ENCODE results near the gene ACSF3. TPM values are rescaled to one million over a fixed set of nuclear protein-coding genes. Genes with fewer than 3 reads are reported as not detected.

The ACSF3 gene
- polyA plus RNA-seq, 1 donor from 2014 or later, result 20.8 TPM

- Histone ChIP-seq H3K27ac (ENCODE audit: low read length) (no peak overlapping the region), H3K4me2 (ENCODE audit: low read length) (no peak overlapping the region), H3F3A (ENCODE audit: insufficient read depth, low read length, poor library complexity, severe bottlenecking) (no peaks in the 10 kb centered on the region), H2AFZ (ENCODE audit: low read depth, low read length) (no peak overlapping the region), H3K36me3 (ENCODE audit: insufficient read depth, low read length) (no peaks in the 10 kb centered on the region), H3K27me3 (ENCODE audit: insufficient read depth, low read depth, low read length) (no peaks in the 10 kb centered on the region), H4K20me1 (ENCODE audit: insufficient read depth) (no peaks in the 10 kb centered on the region), H3K4me3 (ENCODE audit: low read length) (no peak overlapping the region), H3K9ac (ENCODE audit: low read length) (no peak overlapping the region), H3K79me2 (replicated peaks; ENCODE audit: insufficient read depth, low read length) (no peaks in the 10 kb centered on the region), H3K9me3 (ENCODE audit: low read length) (no peaks in the 10 kb centered on the region), H3K9me2 (ENCODE audit: insufficient read depth, low read length) (no peaks in the 10 kb centered on the region)
- no peak for TF ChIP-seq RAD21 (conservative IDR thresholded peaks at IDR 0.05)
- no peak for TF ChIP-seq POLR2AphosphoS5 (IDR thresholded peaks at IDR 0.05)
- TF ChIP-seq SMC3 (conservative IDR thresholded peaks at IDR 0.05; ENCODE audit: poor library complexity), result no peak
- no peak for TF ChIP-seq CTCF (IDR thresholded peaks at IDR 0.05; ENCODE audit: poor library complexity, severe bottlenecking)
- TF ChIP-seq TAF1 (IDR thresholded peaks at IDR 0.05; ENCODE audit: low read depth), result no peak
These were observed 47.2 kb upstream of the ACSF3 start for GRCh38 chr16:89046491-89046890.

GRCh38 chr16:89047331-89048089, 46.1 kb upstream of the ACSF3 start:
- H3K9ac ChIP-seq (ENCODE audit: low read length), result no peak overlapping the region
- H3F3A ChIP-seq (ENCODE audit: insufficient read depth, low read length, poor library complexity, severe bottlenecking), result no peaks in the 10 kb centered on the region
- H3K27ac ChIP-seq (ENCODE audit: low read length), result no peak overlapping the region
- H4K20me1 ChIP-seq (ENCODE audit: insufficient read depth), result no peaks in the 10 kb centered on the region
- H2AFZ ChIP-seq (ENCODE audit: low read depth, low read length), result no peak overlapping the region
- H3K79me2 ChIP-seq (replicated peaks; ENCODE audit: insufficient read depth, low read length), result no peaks in the 10 kb centered on the region
- H3K27me3 ChIP-seq (ENCODE audit: insufficient read depth, low read depth, low read length), result no peaks in the 10 kb centered on the region
- H3K36me3 ChIP-seq (ENCODE audit: insufficient read depth, low read length), result no peaks in the 10 kb centered on the region
- H3K9me3 ChIP-seq (ENCODE audit: low read length), result no peaks in the 10 kb centered on the region
- TF ChIP-seq EZH2 (IDR thresholded peaks at IDR 0.05; ENCODE audit: borderline replicate concordance, insufficient read depth, low read length, poor library complexity, severe bottlenecking) (no peak), CTCF (IDR thresholded peaks at IDR 0.05; ENCODE audit: poor library complexity, severe bottlenecking) (no peak), RAD21 (conservative IDR thresholded peaks at IDR 0.05) (no peak), MXI1 (conservative IDR thresholded peaks at IDR 0.05; ENCODE audit: poor library complexity, severe bottlenecking) (no peak), POLR2AphosphoS5 (IDR thresholded peaks at IDR 0.05) (no peak), TAF1 (IDR thresholded peaks at IDR 0.05; ENCODE audit: low read depth) (no peak)
- no peak overlapping the region for H3K4me3 ChIP-seq (ENCODE audit: low read length)
- no peaks in the 10 kb centered on the region for H3K9me2 ChIP-seq (ENCODE audit: insufficient read depth, low read length)
- no peak overlapping the region for H3K4me2 ChIP-seq (ENCODE audit: low read length)

GRCh38 chr16:89048090-89048725, 45.4 kb upstream of the ACSF3 start:
- Histone ChIP-seq H3K36me3 (ENCODE audit: insufficient read depth, low read length) (no peaks in the 10 kb centered on the region), H3K9ac (ENCODE audit: low read length) (no peak overlapping the region), H3K4me3 (ENCODE audit: low read length) (no peak overlapping the region), H3K27me3 (ENCODE audit: insufficient read depth, low read depth, low read length) (no peaks in the 10 kb centered on the region), H3K9me2 (ENCODE audit: insufficient read depth, low read length) (no peaks in the 10 kb centered on the region), H3K4me2 (ENCODE audit: low read length) (no peak overlapping the region), H3K79me2 (replicated peaks; ENCODE audit: insufficient read depth, low read length) (no peaks in the 10 kb centered on the region), H4K20me1 (ENCODE audit: insufficient read depth) (no peaks in the 10 kb centered on the region), H3F3A (ENCODE audit: insufficient read depth, low read length, poor library complexity, severe bottlenecking) (no peaks in the 10 kb centered on the region), H3K27ac (ENCODE audit: low read length) (no peak overlapping the region), H3K9me3 (ENCODE audit: low read length) (no peaks in the 10 kb centered on the region), H2AFZ (ENCODE audit: low read depth, low read length) (no peak overlapping the region)
- TF ChIP-seq EP300 (conservative IDR thresholded peaks at IDR 0.05; ENCODE audit: poor library complexity, severe bottlenecking) (no peak), RAD21 (conservative IDR thresholded peaks at IDR 0.05) (no peak), EZH2 (IDR thresholded peaks at IDR 0.05; ENCODE audit: borderline replicate concordance, insufficient read depth, low read length, poor library complexity, severe bottlenecking) (no peak), SMC3 (conservative IDR thresholded peaks at IDR 0.05; ENCODE audit: poor library complexity) (no peak), CTCF (IDR thresholded peaks at IDR 0.05; ENCODE audit: poor library complexity, severe bottlenecking) (no peak), TAF1 (IDR thresholded peaks at IDR 0.05; ENCODE audit: low read depth) (no peak), REST (IDR thresholded peaks at IDR 0.05; ENCODE audit: borderline replicate concordance) (no peak), MXI1 (conservative IDR thresholded peaks at IDR 0.05; ENCODE audit: poor library complexity, severe bottlenecking) (no peak), POLR2AphosphoS5 (IDR thresholded peaks at IDR 0.05) (no peak)

All from neural cell (in vitro differentiated cells).